Breast epithelium (tissue), 4 donors: Measurements from ENCODE around the gene AOPEP. TPM values are rescaled to one million over a fixed set of nuclear protein-coding genes. Genes with fewer than 3 reads are reported as not detected.

ENCODE experiments used
- DNase-seq, 2 donors: peaks; one replicate each; pipeline ENCODE4 v3.0.0-alpha.2; 2019; ENCODE audit warnings: low spot score in 2 of 2
- H3K27ac ChIP-seq, 2 donors: fragments of 200-600 bp; sonication (generic) in 1 of 2; one replicate each; pipeline ENCODE4 v1.5.1; 2016 to 2019; ENCODE audit warnings: mild to moderate bottlenecking in 1 of 2
- H3K27me3 ChIP-seq, 2 donors: fragments of 200-600 bp; sonication (generic) in 1 of 2; one replicate each; pipeline versions ENCODE4 v1.5.1 to v1.6.0; 2017 to 2019; ENCODE audit warnings: control low read depth in 1 of 2, mild to moderate bottlenecking in 1 of 2
- H3K36me3 ChIP-seq: fragments of 200-600 bp; one replicate; pipeline ENCODE4 v1.5.1; 2019
- H3K4me1 ChIP-seq, 2 donors: fragments of 200-600 bp; sonication (generic); one replicate each; pipeline ENCODE4 v1.5.1; 2016 to 2019; ENCODE audit warnings: control low read depth in 1 of 2
- H3K4me3 ChIP-seq, 3 donors: fragments of 200-600 bp; sonication (generic); 1 replicate in 2 of 3; 2 replicates in 1 of 3; pipeline ENCODE4 v1.5.1; 2016 to 2019; ENCODE audit warnings: mild to moderate bottlenecking in 3 of 3, moderate library complexity in 2 of 3
- H3K9me3 ChIP-seq, 2 donors: fragments of 200-600 bp; sonication (generic) in 1 of 2; one replicate each; pipeline ENCODE4 v1.5.1; 2016 to 2019; ENCODE audit warnings: control low read depth in 1 of 2
- POLR2A ChIP-seq: fragments of 450-650 bp; IDR thresholded peaks from one replicate; pipeline ENCODE4 v1.6.1; 2016; ENCODE audit warnings: antibody characterized with exemption, mild to moderate bottlenecking, moderate library complexity
- POLR2AphosphoS5 ChIP-seq, 3 donors: sonication (generic); formaldehyde crosslinking; IDR thresholded peaks; one replicate each; pipeline ENCODE4 v1.6.1; 2017; ENCODE audit warnings: antibody characterized with exemption in 3 of 3
- intact Hi-C: fragments of 100-400 bp; cut with DNase I; formaldehyde crosslinking; loops from one replicate; pipeline ENCODE4 v1.15.1; 2023; ENCODE audit warnings: low total_unique reads
- total RNA-seq, 3 donors: library from RNA; depleted of rRNA; stranded (reverse); fragments of >200 nt; gene quantifications; one replicate each; pipeline ENCODE4 v1.1.0, GENCODE V29; 2016
- TF ChIP-seq, protein P1 (sequence below), 3 donors: fragments of 450-650 bp; IDR thresholded peaks; one replicate each; pipeline ENCODE4 v1.5.1; 2016 to 2017; ENCODE audit warnings: antibody characterized with exemption in 3 of 3, mild to moderate bottlenecking in 3 of 3, moderate library complexity in 3 of 3

Gene AOPEP
- total RNA-seq, 3 donors from 2014 or later = 15.5 to 94.1 (median 87.5) TPM

DNA sequence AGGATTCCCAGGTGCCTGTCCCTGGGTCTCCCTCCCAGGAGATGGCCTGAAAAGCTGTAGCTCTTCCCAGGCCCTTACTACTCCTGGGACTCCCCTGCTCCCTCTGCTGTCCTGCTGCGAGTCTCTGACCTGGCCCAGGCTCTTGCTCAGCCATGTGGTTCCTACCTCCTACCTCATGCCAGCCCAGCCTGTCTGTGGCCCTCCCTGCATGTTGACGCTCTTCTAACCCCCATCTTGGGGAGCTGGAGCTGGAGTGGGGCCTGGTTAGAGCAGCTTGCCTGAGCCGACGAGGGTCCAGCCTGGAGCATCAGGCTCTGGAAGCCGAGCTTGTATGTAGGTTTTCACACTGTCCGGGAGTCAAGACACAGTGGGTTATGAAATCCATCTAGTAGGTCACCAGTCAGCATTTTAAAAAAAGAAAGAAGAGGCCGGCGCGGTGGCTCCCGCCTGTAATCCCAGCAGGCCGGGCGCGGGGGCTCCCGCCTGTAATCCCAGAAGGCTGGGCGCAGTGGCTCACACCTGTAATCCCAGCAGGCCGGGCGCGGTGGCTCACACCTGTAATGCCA lies 346.6 kb downstream of the AOPEP start:
- intact Hi-C loops = no loop called here
- no peaks in the 10 kb centered on the region for H3K27me3 ChIP-seq
- H3K4me1 ChIP-seq = no peaks in the 10 kb centered on the region
- H3K36me3 ChIP-seq = no peaks in the 10 kb centered on the region
- no peaks in the 10 kb centered on the region for H3K9me3 ChIP-seq
- no peak overlapping the region for H3K27ac ChIP-seq
- peak in 1 of 2 donors; percentile 8 for DNase-seq
- no peak overlapping the region for H3K4me3 ChIP-seq
- TF ChIP-seq POLR2A = no peak
- no peak for TF ChIP-seq POLR2AphosphoS5 (IDR thresholded peaks at IDR 0.05)
- TF ChIP-seq, protein P1, sequence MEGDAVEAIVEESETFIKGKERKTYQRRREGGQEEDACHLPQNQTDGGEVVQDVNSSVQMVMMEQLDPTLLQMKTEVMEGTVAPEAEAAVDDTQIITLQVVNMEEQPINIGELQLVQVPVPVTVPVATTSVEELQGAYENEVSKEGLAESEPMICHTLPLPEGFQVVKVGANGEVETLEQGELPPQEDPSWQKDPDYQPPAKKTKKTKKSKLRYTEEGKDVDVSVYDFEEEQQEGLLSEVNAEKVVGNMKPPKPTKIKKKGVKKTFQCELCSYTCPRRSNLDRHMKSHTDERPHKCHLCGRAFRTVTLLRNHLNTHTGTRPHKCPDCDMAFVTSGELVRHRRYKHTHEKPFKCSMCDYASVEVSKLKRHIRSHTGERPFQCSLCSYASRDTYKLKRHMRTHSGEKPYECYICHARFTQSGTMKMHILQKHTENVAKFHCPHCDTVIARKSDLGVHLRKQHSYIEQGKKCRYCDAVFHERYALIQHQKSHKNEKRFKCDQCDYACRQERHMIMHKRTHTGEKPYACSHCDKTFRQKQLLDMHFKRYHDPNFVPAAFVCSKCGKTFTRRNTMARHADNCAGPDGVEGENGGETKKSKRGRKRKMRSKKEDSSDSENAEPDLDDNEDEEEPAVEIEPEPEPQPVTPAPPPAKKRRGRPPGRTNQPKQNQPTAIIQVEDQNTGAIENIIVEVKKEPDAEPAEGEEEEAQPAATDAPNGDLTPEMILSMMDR (IDR thresholded peaks at IDR 0.05) = no peak

DNA sequence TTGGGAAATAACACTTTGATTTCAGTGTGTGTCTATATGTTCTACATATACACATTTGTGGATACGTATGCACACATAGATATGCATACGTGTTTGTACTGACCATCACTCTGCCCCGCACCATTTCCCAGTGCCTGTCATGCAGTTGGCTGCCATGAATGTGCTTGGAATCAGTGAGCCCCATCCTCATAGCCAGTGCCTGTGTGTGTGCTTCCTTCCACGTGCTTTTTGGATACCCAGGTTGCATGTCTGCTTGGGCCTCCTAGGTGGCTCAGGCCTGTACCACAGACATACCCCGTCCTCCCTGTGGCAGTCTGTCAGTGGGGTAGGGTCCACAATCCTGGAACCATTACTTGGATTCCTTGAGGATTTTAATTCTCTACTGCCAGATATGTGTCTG lies 347.4 kb downstream of the AOPEP start:
- H3K4me1 ChIP-seq = peaks cover 0 to 8% of the 10 kb centered on the region in 2 donors
- no peak overlapping the region for H3K4me3 ChIP-seq
- H3K36me3 ChIP-seq = no peaks in the 10 kb centered on the region
- no peak for TF ChIP-seq POLR2AphosphoS5 (IDR thresholded peaks at IDR 0.05)
- TF ChIP-seq POLR2A = no peak
- TF ChIP-seq, protein P1 (IDR thresholded peaks at IDR 0.05) = no peak
- H3K27ac ChIP-seq = no peak overlapping the region
- no peak for DNase-seq
- no peaks in the 10 kb centered on the region for H3K27me3 ChIP-seq
- no peaks in the 10 kb centered on the region for H3K9me3 ChIP-seq
- intact Hi-C loops = no loop called here

DNA sequence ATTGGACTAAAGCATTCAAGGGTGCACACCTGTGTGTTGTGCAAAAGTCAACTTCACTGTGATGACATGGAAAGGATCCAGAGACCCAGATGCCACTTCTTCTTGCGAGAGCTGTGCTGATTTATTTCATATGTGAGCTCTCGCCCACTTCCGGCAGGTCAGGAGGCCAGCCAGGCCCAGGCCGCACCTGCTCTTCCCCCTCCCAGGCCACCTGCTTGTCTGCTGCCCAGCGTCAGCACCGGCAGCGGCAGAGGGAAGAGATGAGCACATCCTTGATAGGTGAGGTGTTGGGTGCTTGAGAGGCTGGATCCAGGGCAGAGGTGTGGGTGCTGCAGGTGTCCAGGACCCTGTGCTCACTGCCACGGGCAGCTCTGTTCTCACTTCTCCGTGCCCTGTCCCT lies 348.1 kb downstream of the AOPEP start:
- no peaks in the 10 kb centered on the region for H3K36me3 ChIP-seq
- no peaks in the 10 kb centered on the region for H3K9me3 ChIP-seq
- peak in 1 of 2 donors; percentile 7 for DNase-seq
- no peak overlapping the region for H3K27ac ChIP-seq
- no peak overlapping the region for H3K4me3 ChIP-seq
- TF ChIP-seq POLR2AphosphoS5 (IDR thresholded peaks at IDR 0.05) (no peak), POLR2A (no peak)
- TF ChIP-seq, protein P1 (IDR thresholded peaks at IDR 0.05) = no peak
- H3K4me1 ChIP-seq = peaks cover 0 to 10% of the 10 kb centered on the region in 2 donors
- intact Hi-C loops = no loop called here
- H3K27me3 ChIP-seq = no peaks in the 10 kb centered on the region

DNA sequence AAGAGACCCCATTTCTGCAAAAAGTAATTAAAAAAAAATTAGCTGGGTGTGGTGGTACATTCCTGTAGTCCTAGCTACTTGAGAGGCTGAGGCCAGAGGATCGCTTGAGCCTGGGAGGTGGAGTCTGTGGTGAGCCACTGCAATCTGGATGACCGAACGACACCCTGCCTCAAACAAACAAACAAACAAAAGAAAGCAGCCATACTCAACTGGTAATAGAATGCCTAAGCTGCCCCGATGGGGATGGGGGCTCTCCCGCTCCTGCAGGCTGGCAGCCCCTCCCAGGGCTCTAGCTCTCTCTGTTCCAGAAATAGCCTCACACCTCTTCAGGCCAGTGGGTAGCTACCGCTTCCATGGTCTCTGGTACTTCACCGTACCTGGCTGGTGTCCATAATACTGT lies 349.2 kb downstream of the AOPEP start:
- no peaks in the 10 kb centered on the region for H3K27me3 ChIP-seq
- peaks cover 0 to 10% of the 10 kb centered on the region in 2 donors for H3K4me1 ChIP-seq
- no peaks in the 10 kb centered on the region for H3K36me3 ChIP-seq
- no peak overlapping the region for H3K4me3 ChIP-seq
- no peak for TF ChIP-seq POLR2AphosphoS5 (IDR thresholded peaks at IDR 0.05)
- TF ChIP-seq, protein P1 (IDR thresholded peaks at IDR 0.05) = no peak
- no peak for TF ChIP-seq POLR2A
- no peak overlapping the region for H3K27ac ChIP-seq
- intact Hi-C loops = no loop called here
- DNase-seq = peak in 1 of 2 donors; percentile 6
- no peaks in the 10 kb centered on the region for H3K9me3 ChIP-seq

DNA sequence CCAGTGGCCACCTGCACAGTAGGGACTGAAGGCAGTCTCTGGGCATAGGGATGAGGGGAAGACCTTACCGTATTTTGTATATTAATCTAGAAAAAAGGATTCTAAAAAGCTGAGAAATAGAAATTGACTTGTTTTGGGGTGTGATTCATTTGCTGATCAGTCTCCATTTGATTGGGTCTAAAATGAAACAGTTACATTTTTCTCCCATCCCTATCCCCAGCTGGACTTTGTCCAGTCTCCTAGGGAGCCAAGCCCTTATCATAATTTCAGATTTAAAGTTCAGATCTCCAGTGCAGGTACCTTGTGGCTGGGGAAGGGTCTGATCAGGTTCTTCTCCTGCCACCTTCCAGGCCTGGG lies 350.2 kb downstream of the AOPEP start:
- Histone ChIP-seq H3K36me3 (no peaks in the 10 kb centered on the region), H3K27ac (no peak overlapping the region), H3K4me1 (peaks cover 0 to 10% of the 10 kb centered on the region in 2 donors), H3K9me3 (no peaks in the 10 kb centered on the region), H3K4me3 (no peak overlapping the region), H3K27me3 (no peaks in the 10 kb centered on the region)
- TF ChIP-seq, protein P1 (IDR thresholded peaks at IDR 0.05) = no peak
- TF ChIP-seq POLR2AphosphoS5 (IDR thresholded peaks at IDR 0.05) (no peak), POLR2A (no peak)
- no peak for DNase-seq
- intact Hi-C loops = no loop called here
